Heart right ventricle (tissue), 16 donors: ENCODE results near the gene FBXO11. TPM values are rescaled to one million over a fixed set of nuclear protein-coding genes. Genes with fewer than 3 reads are reported as not detected.

Experiments
- ATAC-seq, 8 donors: fragments of 200-7000 bp; cut with Tn5 transposase; one replicate each; pipeline ENCODE4 v1.9.1; 2020; ENCODE audit warnings: mild to moderate bottlenecking in 8 of 8, moderate library complexity in 8 of 8, moderate number of reproducible peaks in 1 of 8
- DNase-seq, 2 donors: peaks; one replicate each; pipeline ENCODE4 v3.0.0-alpha.2; 2020
- H3K27ac ChIP-seq, 10 donors: fragments of 200-600 bp; sonication (generic) in 2 of 10; one replicate each; pipeline versions ENCODE4 v1.5.0 to v1.8.0; 2020 to 2022; ENCODE audit warnings: mild to moderate bottlenecking in 3 of 10
- H3K27me3 ChIP-seq, 7 donors: fragments of 200-600 bp; one replicate each; pipeline ENCODE4 v1.8.0; 2021 to 2022; ENCODE audit warnings: mild to moderate bottlenecking in 2 of 7
- H3K36me3 ChIP-seq, 9 donors: fragments of 200-600 bp; sonication (generic) in 1 of 9; one replicate each; pipeline versions ENCODE4 v1.5.0 to v1.8.0; 2020 to 2022; ENCODE audit warnings: mild to moderate bottlenecking in 2 of 9
- H3K4me1 ChIP-seq, 9 donors: fragments of 200-600 bp; sonication (generic) in 1 of 9; one replicate each; pipeline versions ENCODE4 v1.5.0 to v1.8.0; 2020 to 2022; ENCODE audit warnings: mild to moderate bottlenecking in 4 of 9
- H3K4me3 ChIP-seq, 10 donors: fragments of 200-600 bp; sonication (generic) in 2 of 10; one replicate each; pipeline versions ENCODE4 v1.5.0 to v1.8.0; 2020 to 2022; ENCODE audit warnings: mild to moderate bottlenecking in 7 of 10, moderate library complexity in 2 of 10
- H3K9me3 ChIP-seq, 11 donors: fragments of 200-600 bp in 10 of 11; sonication (generic) in 2 of 11; one replicate each; pipeline versions ENCODE4 v1.5.0 to v1.8.0; 2013 to 2022; ENCODE audit warnings: mild to moderate bottlenecking in 2 of 11, control low read depth in 1 of 11, moderate library complexity in 1 of 11
- WGBS, 2 donors: extraction: QIAGEN DNeasy Blood & Tissue Kit; methylation state at CpG; one replicate each; pipeline ENCODE4 v1.1.7; 2013; ENCODE audit warnings: inconsistent platforms in 1 of 2; 5-methylcytosine and 5-hydroxymethylcytosine counted together
- intact Hi-C, 10 donors: fragments of 100-400 bp; cut with DNase I; formaldehyde crosslinking; loops; one replicate each; pipeline versions ENCODE4 v1.11.1 to v1.14.2; 2022
- polyA plus RNA-seq, 2 donors: library from polyadenylated mRNA; stranded (reverse); fragments of 200-250 nt; gene quantifications; one replicate each; pipeline ENCODE4 v1.2.3, GENCODE V29; 2013
- total RNA-seq, 10 donors: library from RNA; stranded (reverse); fragmentation: NEBNext Ultra II Directional in 3 of 10; extraction: Animal tissue kit (Norgen Biotek cat#: 25700) in 3 of 10; gene quantifications; one replicate each; pipeline versions ENCODE4 v1.2.1 to v1.2.4, GENCODE V29; 2021 to 2023
- TF ChIP-seq, protein P1 (sequence below), 9 donors: fragments of 200-600 bp; sonication (generic) in 2 of 9; IDR thresholded peaks; one replicate each; pipeline versions ENCODE4 v1.5.0 to v1.8.0; 2021 to 2022; ENCODE audit warnings: antibody characterized with exemption in 9 of 9, mild to moderate bottlenecking in 5 of 9, moderate library complexity in 1 of 9
- donor health status: Arrhythmogenic right ventricular cardiomyopathy.
- donor health status: ischemic (EF 13 %, LVEDD 7.1; RV severe dilation, severe dysfunction).
- donor health status: healthy with polysubstance abuse.
- donor health status: DM: no; HTN: yes; CAD: no.
- donor health status: DM: no; HTN: no; CAD: no.
- donor health status: ischemic (EF 25% LVEDD 6.9; RV normal size, moderate dysfunction).
- donor health status: ischemic (EF 25% LVEDD 5.7; RV mildly dilated, moderate dysfunction).
- donor health status: healthy.
- donor health status: DM: yes; HTN: yes; CAD: no.
- donor health status: Ischemic cardiomyopathy.
- donor health status: ischemic (EF 35%, LVEDD 5.7; RV mildly dilated, moderate dysfunction).
- donor health status: nonischemic (EF 11% LVEDD 7.7; RV severe dilation, severe dysfunction).
- donor health status: DM: yes; HTN: yes; CAD: no.
- donor health status: PGD.
- donor health status: ischemic (EF 29% LVEDD 5.4; RV normal size, mild dysfunction).
- donor health status: nonischemic (EF 23%, LVEDD 6.1; RV moderate dilation, normal function).

Gene FBXO11
- total and polyA plus RNA-seq, 12 donors = 15.7 to 48.2 (median 36.9) TPM

DNA sequence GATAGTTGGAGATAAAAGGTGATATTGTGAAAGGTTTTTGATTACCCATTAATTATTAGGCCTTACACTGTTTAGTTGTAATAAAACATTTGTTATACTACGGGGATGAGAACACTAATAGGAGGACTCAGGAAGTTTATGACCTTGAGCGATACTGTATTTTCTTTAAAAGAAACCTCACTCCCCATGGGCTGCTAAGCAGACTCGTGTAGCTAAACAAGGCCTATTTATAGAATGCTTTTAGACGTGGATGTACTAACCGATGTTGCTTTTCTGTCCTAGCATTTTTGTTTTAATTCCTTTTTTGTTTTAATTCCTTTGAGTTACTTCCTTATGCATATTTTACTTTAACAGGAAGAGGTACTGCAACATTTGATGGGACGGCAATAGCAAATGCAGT, 100.4 kb downstream of the FBXO11 start:
- peaks cover 0 to 13% (median 4%) of the 10 kb centered on the region in 11 donors for H3K9me3 ChIP-seq
- DNase-seq (no peak), ATAC-seq (peak in 2 of 8 donors; percentile 23 to 40)
- no peak overlapping the region for H3K4me3 ChIP-seq
- no peak overlapping the region for H3K27ac ChIP-seq
- WGBS, 2 donors = 42 to 46% methylated on average over 6 of the region's 6 CpGs
- peaks cover 0 to 100% (median 76%) of the 10 kb centered on the region in 9 donors for H3K36me3 ChIP-seq
- TF ChIP-seq, protein P1, sequence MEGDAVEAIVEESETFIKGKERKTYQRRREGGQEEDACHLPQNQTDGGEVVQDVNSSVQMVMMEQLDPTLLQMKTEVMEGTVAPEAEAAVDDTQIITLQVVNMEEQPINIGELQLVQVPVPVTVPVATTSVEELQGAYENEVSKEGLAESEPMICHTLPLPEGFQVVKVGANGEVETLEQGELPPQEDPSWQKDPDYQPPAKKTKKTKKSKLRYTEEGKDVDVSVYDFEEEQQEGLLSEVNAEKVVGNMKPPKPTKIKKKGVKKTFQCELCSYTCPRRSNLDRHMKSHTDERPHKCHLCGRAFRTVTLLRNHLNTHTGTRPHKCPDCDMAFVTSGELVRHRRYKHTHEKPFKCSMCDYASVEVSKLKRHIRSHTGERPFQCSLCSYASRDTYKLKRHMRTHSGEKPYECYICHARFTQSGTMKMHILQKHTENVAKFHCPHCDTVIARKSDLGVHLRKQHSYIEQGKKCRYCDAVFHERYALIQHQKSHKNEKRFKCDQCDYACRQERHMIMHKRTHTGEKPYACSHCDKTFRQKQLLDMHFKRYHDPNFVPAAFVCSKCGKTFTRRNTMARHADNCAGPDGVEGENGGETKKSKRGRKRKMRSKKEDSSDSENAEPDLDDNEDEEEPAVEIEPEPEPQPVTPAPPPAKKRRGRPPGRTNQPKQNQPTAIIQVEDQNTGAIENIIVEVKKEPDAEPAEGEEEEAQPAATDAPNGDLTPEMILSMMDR (IDR thresholded peaks at IDR 0.05) = no peak
- no peaks in the 10 kb centered on the region for H3K27me3 ChIP-seq
- intact Hi-C loops = no loop called here
- H3K4me1 ChIP-seq = peaks cover 0 to 20% (median 0%) of the 10 kb centered on the region in 9 donors

DNA sequence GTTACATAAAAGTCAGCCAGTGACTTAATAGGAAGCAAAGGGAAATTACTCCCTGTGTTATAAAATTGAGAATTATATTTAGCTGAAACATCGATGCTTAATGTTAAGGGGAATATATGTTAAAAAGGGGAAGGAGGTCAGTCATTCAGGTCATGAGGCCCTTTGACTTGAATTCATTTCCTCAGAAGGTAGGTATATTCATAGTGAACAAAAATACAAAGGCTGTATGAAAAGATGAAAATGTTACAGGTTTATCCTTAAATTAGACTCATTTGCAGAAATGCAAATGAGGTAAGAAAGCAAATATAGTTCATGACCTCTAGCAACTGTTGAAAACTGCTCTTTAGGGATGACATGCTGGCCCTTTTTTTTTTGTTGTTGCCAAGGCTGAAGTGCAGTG, 102.5 kb downstream of the FBXO11 start:
- intact Hi-C loops = no loop called here
- Histone ChIP-seq H3K27me3 (no peaks in the 10 kb centered on the region), H3K9me3 (peaks cover 0 to 13% (median 4%) of the 10 kb centered on the region in 11 donors), H3K4me3 (no peak overlapping the region), H3K4me1 (peaks cover 0 to 32% (median 0%) of the 10 kb centered on the region in 9 donors), H3K36me3 (peaks cover 0 to 100% (median 93%) of the 10 kb centered on the region in 9 donors), H3K27ac (no peak overlapping the region)
- no peak for DNase-seq
- no peak for ATAC-seq
- WGBS, 2 donors = 94 to 96% methylated on average over 1 of the region's 1 CpG
- TF ChIP-seq, protein P1 (IDR thresholded peaks at IDR 0.05) = no peak

DNA sequence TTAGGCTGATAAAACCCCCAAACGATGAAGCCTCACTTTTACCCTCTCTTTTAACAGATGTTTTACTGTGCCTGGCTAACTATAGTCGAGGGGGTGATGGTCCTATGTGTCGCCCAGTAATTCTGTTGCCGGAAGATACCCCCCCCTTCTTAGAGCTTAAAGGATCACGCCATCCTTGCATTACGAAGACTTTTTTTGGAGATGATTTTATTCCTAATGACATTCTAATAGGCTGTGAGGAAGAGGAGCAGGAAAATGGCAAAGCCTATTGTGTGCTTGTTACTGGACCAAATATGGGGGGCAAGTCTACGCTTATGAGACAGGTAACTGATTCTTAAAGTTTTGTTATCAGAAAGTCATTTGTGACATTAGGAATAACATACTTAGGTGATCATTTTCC, 102.9 kb downstream of the FBXO11 start:
- no peaks in the 10 kb centered on the region for H3K27me3 ChIP-seq
- 98 to 99% methylated on average over 7 of the region's 7 CpGs for WGBS, 2 donors
- no peak for ATAC-seq

DNA sequence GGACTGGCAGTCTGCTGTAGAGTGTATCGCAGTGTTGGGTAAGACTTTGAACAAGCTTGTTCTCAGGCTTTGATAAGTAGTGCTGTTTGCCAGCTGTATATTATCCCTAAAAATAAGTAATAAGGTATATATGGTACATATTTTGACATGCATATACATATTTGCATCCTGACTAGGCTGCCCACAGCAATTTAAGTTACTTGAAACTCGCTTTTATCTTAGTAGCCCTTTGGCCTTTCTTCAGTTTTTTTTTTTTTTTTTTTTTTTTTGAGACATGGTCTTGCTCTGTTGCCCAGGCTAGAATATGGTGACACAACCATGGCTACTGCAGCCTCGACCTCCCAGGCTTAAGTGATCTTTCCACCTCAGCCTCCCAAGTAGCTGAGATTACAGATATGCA, 105.2 kb downstream of the FBXO11 start:
- Histone ChIP-seq H3K4me3 (no peak overlapping the region), H3K4me1 (peaks cover 0 to 25% (median 0%) of the 10 kb centered on the region in 9 donors), H3K36me3 (peaks cover 4 to 100% (median 77%) of the 10 kb centered on the region in 9 donors), H3K27ac (no peak overlapping the region), H3K9me3 (peaks cover 0 to 13% (median 4%) of the 10 kb centered on the region in 11 donors), H3K27me3 (no peaks in the 10 kb centered on the region)
- no peak for DNase-seq
- intact Hi-C loops = no loop called here
- no peak for ATAC-seq
- WGBS, 2 donors = 76 to 98% methylated on average over 3 of the region's 3 CpGs
- TF ChIP-seq, protein P1 (IDR thresholded peaks at IDR 0.05) = no peak

More for the DNA sequence above, 102.9 kb downstream of the FBXO11 start:
- H3K4me1 ChIP-seq = peaks cover 0 to 36% (median 0%) of the 10 kb centered on the region in 9 donors
- no peak overlapping the region for H3K4me3 ChIP-seq
- H3K27ac ChIP-seq = no peak overlapping the region
- intact Hi-C loops = no loop called here
- H3K36me3 ChIP-seq = peaks cover 0 to 100% (median 89%) of the 10 kb centered on the region in 9 donors
- TF ChIP-seq, protein P1 (IDR thresholded peaks at IDR 0.05) = no peak
- DNase-seq = no peak
- peaks cover 0 to 13% (median 4%) of the 10 kb centered on the region in 11 donors for H3K9me3 ChIP-seq
